ENCODE results near the gene COL23A1. TPM values are rescaled to one million over a fixed set of nuclear protein-coding genes. Genes with fewer than 3 reads are reported as not detected.

COL23A1 gene
- polyA plus RNA-seq, 5 donors, result 4.8 to 9.4 (median 8.2) TPM

DNA sequence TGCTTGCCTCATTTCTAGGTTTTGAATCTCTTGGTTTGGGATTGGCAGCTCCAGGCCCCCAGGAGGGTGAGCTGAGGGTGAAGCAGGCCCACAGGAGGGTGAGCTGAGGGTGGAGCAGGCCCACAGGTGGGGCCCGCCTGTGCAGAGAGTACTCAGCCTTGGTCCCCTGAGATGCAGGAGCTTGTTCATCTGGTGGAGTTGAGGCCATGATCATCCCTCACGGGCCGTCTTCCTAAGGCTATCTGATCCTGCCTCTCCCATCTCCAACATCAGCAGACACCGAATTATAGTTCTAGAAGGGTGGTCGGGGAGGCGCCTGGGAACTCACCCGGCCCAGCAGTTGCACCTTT lies 225.9 kb downstream of the COL23A1 start:
- no peak for DNase-seq

DNA sequence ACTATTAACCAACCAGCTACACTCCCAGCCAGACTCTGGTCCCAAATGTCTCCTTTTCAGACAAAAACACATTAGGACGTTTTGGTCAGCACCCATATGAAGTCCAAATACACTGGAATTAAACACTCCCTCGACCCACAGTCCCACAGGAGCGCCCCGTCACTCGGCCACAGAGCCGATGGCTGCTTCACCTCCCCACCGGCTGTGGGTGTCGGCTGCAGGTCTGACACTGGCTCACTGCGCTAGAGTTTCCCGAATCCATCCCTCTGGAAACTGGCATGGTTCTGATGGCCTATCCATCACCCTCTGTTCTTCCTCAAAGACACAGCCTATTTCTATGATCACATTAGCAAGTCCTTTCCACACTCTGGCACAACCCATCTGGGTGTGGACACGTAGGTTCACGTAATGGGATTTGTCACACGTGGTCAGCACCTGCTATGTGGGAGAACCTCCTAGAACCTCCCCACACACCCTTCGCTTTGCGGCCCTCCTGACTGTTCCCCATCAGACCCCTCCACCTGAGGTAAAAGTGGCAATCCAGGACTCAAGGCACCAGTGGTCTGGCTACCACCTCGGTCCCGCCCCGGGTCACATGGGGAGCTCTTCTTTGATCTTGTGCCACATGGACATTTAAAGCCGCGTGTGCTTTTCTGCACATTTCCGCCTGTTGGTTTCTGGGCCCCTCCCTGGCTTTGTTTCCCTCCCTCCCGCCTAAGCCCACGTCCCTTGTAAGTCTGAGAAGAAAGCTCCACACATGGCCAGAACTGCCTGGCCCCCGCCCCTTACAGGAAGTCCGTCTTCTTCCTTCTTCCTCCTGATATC lies 226.5 kb downstream of the COL23A1 start:
- DNase-seq, result no peak

DNA sequence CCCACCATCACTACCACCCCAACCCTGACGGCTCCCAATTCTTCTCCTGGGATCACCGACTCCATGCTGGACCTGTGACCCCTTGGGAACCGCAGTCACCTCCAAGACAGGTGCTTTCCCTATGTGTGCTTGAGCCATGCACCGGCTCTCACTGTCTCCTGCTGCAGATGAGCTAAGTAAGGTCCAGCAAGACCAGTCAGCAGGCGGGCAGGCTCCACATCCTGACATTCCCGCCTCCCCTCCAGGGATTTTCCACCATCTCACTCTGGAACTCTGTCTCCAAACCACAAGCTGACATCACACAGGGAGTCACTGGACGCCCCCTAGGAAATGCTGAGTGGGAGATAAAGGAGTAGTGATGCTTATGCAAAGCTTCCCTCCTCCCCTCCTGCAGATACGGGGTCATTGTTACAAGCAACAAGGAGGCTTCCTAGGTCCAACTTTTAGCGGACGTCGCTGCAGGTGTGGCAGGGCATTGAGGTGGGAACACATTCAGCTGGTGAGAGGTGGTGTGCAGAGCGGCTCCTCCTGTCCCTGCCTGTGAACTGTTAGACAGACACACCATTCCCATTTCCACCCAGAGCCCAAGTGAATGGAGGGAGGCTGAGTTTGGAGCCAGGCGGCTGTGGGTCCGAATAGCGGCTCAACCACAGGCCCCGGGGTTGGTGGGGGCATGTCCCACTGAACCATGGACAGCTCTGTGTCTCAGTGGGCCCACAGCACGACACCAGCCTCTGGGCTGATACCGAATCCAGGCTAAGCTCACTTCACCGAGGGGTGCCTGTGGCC lies 228.3 kb downstream of the COL23A1 start:
- DNase-seq, result no peak

DNA sequence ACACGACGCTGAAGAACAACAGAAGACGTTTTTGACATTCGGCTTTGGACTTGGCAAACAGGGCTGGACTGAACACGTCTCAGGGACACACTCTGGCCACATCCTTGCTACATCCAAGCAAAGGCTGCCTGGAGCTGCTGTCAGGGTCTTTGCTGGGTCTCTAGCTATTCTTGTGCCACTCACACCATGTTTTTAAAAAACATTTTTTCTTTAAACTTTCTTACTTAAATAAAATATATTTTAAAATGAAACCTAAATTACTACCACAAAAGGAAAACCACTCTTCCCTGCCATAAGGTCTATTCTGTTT lies 229.3 kb downstream of the COL23A1 start:
- DNase-seq, result no peak

DNA sequence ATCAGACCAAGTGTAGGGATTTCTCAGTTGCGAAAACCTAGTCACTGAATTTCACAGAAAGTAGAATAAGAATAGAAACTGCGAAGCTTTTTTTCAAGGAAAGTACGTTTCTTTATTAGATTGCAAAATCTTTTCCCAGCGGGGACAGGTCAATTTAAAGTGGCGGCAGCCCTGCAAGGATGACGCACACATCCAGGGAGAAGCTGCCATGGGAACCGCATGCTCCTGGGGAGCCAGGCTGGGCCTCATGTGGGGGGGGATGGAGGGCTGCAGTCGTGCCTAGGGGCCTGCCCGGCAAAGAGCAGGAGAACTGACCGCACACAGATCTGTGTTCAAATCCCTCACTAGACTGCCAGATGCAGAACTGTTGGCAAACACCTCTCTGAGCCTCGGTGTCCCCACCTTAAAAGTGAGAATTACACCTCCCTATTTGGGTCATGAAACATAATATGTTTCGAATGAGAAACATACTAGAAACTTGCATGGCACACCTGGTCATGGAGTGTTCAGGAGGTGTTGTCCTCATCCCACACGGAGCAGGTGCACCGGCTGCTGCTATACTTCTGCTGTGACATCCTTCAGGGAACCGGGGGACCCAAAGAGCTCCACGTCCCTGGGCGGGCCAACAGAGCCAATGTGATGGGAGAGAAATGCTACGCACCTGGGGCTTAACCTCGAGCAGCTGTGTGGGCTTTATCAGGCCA lies 229.8 kb downstream of the COL23A1 start:
- DNase-seq, result no peak

DNA sequence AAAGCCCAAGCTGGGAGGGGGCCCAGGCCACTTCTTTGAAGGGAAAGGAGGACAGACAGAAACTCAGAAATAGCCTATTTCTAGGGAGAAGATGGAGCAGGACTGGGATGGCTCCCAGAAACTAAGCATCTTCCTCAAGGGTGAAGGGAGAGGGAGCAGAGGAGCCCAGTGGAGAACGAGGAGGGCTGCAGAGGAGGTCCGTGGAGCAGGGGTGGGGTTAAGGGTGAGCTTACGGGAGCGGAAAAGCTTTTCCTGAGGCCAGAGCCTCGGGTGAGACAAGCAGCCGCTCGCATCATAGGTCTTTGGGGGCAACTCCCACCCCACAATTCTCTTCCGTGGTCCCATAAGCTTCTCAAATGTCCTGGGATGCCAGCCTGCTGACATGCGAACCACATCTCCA lies 230.5 kb downstream of the COL23A1 start:
- no peak for DNase-seq

DNA sequence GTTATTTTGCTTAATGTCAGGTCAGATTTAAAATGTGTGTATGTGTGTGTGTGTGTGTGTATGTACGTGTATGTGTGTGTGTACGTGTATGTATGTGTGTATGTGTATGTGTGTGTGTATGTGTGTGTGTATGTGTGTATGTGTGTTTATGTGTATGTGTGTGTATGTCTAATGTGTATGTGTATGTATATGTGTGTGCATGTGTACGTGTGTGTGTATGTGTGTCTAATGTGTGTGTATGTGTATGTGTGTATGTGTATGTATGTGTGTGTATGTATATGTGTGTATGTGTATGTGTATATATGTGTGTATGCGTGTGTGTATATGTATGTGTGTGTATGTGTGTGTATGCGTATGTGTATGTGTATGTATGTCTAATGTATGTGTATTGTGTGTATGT lies 232.5 kb downstream of the COL23A1 start:
- no peak for DNase-seq

DNA sequence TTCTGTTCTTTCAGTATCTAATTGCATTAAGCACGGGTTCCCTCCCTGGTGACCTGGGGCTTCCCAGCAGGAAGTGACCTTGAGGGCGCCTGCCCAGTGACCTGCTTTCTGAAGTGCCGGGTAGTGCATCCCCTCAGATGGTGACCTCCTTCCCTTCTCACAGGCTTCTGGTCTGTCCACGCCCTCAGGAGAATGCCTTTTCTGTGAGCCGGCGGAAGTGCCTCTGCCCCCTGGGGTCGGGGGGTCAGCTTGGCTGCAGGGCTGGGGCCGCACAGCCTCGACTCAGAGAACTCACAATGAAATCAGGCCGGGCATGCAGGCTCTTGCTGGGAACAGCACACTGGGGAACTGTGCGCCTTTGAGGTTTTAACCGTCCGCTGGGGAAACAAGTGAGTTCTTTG lies 233.1 kb downstream of the COL23A1 start:
- no peak for DNase-seq

DNA sequence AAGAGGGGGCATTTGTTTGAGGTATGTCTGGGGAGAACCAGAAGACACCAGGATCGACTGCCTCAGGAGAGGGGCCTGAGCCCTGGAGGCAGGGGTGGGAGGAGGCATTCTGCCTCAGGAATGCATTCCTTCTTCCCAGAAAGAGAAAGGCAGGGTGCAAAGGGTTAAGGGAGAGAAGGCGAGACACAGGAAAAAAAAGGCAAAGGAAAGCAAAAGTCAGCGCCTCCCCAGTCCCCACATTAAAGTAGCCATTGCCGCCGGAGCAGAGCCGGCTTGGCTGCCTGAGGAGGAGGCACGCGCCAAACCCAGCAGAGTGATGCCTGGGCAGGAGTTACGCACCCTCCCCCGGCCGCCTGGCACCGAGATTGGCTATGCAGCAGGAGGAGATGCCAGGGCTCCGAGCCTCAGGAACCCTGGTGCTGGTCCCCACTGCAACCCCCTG lies 233.7 kb downstream of the COL23A1 start:
- no peak for DNase-seq

DNA sequence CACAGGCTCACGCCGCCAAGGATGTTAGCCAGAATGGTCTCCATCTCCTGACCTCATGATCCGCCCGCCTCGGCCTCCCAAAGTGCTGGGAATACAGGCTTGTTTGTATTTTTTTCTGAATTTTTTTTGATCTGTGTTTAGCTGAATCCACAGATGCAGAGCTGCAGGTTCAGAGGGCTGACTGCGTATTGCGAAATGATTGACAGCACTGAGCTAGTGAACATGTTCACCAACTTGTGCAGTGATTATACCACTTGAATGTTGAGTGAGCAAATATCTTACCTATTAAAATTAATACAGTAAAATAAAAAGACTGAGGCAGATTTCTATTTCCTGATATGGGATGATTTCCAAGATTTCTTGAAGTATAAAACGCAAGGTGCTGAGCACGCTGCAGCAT lies 234.5 kb downstream of the COL23A1 start:
- no peak for DNase-seq

DNA sequence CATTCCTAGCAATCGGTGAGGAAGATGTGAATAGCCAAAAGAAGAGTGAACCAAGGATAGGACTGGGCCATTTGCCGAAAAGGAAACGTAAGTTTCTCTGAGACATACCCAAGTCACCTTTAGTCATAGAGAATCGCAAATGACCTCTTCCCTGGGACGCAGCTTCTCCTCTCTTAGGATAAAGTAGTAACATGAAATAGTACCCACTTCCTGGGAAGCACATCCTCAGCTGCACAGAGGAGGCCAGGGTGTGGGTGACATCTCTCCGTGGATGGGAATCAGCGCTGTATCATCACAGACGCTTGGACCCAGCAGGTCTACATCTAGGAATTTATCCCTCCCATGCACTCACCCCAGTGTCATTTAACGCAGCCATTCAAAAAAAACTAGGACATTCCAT lies 236.7 kb downstream of the COL23A1 start:
- DNase-seq, result no peak

DNA sequence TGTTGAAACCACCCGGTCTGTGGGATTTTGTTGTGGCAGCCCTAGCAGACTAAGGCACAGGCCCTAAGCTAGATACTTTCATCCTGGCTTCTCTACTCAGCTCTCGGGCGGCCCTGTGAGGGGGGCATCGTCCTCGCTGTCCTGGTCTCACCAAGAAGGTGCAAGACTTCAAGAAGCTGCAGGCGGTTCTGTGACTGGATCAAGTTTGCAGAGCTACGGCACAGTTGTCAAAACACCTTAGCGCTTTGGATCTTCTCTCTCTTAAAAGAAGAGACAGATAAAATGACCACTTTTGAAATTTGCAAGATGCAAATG lies 238.2 kb downstream of the COL23A1 start:
- no peak for DNase-seq

DNA sequence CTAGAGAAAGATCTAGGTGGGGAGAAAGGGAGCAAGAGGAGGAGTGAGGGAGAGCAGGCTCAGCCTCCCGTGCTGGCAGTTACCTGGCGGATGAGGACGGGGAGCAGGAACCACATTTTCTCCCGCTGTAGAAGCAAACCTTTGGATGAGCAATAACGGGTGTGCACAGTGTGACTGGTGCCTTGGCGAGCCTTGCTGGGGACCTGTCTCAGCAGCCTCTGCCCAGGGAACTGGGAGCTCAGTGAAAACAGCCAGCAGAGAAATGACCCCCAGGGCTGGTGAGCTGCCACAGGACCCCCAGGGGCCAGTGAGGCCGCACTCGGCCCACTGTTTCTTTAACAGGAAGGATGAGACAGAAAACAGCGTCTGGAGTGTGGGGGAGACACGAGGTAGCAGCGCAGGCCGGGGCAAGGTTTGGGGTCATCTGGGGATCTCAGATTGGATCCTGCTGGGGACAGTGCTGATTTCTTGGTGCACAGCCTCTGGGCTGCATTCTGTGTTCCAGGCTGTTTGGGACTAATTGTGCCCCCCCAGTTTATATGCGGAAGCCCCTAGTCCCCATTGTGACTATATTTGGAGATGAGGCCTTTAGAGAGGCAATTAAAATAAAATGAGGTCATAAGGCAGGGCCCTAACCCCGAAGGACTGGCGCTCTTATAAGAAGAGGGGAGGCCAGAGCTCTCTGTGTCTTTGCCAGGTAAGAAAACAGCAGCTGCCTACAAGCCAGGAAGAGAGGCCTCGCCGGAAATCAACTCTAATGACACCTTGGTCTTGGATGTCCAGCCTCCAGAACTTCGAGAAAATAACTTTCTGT lies 238.8 kb downstream of the COL23A1 start:
- DNase-seq, result no peak

DNA sequence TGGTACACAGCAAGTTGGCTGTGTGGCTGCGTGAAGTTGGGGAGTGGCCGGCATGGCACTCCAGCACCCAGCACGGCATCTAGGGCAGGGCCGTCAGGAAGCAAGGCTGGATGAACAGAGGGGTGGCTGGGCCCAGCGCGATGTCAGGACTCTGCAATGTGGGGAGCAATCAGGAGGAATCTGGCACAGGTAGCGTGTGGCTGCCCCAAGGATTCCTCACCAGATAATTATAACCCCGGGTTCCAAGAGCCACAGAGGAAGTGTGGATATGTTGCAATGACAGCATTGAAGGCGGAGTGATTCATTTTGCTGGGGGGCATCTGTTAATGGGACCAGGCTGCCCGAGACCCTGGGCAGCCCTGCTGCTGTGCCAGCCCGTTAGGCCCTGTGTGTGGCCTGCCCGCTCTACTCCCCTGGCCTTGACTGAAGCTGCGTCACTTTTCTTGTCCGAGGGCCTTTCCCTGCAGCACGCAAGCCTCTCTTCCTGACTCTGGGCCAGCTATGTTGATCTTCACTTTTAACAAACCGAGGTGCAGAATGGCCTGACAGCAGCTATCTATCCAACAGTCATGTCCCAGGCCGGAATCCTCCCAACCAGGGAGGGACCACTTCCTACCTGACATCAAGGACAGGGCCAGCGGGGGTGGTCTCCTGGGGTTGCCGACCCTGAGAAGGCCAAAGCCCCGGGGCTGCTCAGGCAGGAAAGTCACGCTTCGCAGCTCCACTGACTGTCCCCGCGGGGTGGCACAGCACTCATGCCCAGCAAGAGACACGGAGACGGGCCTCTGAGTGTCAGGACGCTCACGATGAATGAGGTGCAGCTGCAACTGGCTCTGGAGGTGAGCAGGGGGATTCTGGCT lies 239.6 kb downstream of the COL23A1 start:
- no peak for DNase-seq

DNA sequence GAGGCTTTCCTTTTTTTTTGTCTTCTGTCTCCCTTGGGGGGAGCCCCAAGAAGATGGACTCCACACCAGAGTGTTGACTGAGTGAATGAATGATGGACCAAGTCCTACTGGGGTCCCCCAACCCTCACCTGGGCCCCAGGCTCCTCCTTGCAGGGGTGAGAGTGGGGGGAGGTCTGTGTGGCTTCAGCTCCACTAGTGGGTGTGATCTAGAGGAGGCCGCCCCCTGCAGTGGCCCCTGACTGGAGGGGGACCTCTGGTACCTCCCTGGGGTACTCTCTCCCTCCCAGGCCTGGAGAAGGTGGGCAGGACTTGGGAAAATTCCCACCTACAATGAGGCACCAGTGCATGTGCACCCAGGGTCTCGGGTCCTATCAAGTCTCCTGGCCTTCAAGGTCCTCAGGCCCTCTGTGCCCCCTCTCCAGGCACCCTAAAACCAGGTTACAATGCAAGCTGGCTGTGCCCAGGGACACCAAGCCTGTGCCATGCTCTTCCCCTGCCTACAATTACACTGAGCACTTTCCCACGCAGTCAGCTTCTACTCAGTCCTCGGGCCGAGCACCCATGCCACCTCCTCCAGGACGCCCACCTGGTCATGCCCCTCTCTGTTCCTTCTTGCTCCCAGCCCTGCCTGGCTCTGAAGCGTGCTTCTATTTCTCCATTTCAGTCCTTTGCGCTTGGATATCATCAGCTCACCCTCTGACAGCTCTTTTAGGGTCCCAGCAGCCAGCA lies 240.4 kb downstream of the COL23A1 start:
- DNase-seq, result no peak

DNA sequence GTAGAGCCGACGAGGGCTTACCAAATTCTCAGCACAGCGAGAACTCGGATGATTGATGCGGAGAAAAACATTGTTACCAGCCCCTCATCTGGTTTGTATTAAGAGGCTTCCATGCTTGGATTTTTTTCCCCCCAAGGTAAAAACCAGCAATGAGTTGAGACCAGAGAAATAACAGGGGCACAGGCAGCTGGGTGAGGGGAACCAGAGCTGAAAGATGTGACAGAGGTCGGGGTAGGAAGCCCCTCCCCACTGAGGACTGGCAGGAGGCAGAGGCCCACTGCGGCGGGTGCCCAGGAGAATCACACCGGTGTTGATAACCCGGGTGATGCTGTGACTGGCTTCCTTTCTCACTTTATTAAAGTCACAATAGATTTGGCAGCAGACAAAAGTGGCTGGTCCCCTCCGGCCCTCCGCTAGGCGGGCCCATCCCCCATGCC lies 241.1 kb downstream of the COL23A1 start:
- DNase-seq, result no peak

DNA sequence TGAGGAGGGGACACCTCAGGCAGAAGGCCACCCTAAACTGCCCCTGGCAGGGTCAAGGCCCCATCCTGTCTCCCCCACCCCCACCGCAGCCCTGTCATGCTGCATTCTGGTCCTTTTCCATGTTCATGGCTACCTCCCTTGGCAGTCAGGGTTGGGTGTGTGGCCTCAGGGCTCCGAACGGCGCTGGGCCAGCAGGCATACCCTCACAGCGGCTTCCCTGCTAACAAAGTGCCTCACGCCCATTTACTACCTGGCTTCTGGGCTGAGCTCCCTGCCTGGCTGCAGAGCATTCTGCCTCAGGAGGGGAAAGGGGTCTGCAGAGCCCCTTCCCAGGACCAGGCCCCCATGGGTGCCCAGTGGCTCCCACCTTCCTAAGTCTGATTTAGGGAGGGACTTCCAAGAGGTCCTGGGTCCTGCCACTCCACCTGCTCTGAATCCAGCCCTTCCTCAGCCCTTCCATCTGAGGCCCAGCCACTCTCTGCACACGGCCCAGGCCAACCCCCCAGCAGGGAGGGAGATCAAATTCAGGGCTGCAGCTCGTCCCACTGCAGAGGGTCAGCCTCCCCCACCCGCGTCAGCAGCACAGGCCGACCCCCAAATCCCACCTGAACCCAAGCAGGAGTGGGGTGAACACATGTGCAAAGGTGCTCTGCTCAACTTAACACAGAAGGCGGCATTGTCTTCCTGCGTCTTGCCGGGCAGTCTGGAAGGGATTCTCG lies 241.7 kb downstream of the COL23A1 start:
- no peak for DNase-seq

DNA sequence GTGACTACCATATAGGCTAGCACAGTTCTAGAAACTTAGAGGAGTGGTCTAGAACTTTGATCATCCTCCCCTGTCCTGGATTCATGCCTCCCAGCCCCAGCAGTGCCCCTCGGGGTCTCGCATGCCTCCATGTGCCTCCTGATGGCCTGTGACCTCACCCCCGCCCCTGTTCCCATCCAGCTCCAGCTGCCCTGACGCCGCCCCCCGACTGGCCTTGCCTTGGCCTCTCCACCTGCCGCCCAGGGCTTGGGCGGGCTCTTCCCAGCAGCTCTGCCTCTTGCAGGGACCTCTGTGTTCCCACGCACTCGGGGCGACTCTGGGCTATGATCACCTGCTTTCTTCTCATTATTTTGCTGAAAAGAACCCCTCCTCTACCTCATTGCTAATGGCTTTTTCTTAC lies 242.2 kb downstream of the COL23A1 start:
- no peak for DNase-seq

DNA sequence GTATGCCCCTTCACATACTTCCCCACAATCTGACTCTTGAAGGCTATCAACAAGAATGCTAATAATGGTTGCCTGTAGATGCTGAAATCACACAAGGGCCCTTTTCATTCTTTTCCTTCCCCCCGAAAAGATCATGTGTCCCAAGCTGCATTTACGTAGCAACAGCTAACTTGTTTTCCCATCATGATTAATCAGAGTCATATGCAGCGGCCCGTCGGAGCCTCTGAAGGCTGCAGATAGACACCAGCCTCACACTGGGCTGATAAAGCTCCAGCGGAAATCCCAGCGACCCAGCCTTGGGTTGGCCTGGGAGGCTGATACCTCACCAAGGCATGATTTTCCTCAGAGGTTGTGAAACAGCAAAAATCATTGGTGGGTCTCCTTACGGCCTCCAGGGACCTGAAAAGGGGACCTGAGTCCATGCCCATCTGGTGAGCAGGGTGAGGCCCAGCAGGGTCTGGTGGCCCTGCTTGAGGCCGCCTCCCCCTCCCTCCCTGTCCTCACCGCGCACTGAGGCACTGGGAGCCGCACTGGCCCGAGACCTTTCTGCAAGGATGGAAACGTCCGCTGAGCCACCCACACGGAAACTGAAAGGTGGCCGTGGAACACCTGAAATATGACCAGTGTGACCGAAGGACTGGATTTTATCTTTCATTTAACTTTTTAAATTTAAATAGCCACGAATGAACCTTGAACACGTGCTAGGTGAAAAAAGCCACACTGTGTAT lies 243.4 kb downstream of the COL23A1 start:
- no peak for DNase-seq
